GM21360 (cell line): ENCODE data around the gene MTAP.

ENCODE experiments used
- ATAC-seq: cut with Tn5 transposase; IDR thresholded peaks from one replicate; pipeline ENCODE4 v1.9.1; 2021; ENCODE audit warnings: mild to moderate bottlenecking, moderate library complexity; ENCODE audit not compliant: unreplicated experiment

MTAP gene

DNA sequence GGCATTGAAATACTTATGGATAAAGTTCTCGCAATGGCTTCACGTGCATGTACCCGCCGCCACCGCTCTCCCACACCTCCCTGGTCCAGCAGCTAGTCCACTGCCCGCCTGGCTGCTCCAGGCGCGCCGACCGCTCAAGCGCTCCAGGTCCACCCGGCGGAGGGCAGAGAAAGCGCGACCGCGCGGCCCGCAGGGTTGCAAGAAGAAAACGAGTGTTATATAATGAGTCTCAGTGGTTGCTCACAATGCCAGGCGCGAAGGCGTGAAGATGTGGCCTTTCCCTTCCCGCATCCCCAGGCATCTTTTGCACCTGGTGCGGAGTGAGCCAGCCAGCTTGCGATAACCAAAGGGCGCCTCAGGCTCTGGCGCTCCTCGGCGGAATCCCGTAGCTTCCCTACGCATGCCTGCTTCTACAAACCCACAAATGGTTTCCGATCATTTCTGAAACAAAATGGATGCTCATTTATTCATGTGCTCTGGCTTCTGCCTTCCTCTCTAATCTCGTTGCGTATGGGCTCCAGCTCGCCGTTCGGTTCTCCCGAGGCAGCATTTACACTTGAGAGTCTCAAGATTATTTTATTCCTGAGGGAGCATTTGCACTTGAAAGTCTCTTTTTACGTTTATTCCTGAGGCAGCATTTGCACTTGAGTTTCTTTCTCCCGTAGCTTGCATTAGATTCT, 166.0 kb downstream of the MTAP start:
- ATAC-seq = no peak

DNA sequence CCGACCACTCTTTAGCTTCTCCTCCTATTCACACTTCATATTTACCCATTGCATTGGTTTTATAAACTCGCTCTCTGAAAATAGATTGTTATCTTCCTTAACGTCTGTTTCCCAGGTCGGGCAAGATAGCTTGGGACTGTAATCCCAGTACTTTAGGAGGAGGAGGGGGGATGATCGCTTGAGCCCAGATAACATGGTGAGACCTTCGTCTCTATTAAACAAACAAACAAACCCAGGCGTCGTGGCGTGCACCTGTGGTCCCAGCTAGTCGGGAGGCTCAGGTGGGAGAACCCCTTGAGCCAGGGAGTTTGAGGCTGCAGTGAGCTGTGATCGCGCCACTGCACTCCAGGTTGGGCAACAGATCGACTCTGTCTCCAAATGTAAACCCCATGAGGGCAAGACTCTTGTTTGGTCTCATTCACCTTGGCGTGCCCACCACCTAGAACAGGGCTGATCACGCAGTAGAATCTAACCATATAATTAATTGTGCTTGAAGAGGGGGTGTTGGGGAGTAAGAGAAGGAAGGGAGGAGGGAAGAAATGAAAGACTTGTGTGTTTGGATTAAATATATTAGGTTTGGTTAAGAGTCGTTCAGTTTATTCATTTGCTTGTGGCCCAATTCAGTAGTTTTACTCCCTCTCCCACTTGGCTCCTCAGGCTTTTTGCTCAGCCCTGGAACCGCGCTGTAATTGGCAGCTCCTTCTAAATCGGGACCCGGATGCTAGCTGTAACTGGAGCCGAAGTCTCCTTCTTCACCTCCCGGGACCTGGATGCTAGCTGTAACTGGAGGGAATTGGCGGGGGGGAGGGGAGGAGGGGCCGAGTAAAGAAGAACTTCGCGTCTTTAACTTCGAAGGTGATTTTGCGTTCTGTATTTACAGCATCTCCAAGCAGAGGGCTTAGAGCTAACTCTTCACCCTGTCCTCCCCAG, 166.8 kb downstream of the MTAP start:
- ATAC-seq = no peak

DNA sequence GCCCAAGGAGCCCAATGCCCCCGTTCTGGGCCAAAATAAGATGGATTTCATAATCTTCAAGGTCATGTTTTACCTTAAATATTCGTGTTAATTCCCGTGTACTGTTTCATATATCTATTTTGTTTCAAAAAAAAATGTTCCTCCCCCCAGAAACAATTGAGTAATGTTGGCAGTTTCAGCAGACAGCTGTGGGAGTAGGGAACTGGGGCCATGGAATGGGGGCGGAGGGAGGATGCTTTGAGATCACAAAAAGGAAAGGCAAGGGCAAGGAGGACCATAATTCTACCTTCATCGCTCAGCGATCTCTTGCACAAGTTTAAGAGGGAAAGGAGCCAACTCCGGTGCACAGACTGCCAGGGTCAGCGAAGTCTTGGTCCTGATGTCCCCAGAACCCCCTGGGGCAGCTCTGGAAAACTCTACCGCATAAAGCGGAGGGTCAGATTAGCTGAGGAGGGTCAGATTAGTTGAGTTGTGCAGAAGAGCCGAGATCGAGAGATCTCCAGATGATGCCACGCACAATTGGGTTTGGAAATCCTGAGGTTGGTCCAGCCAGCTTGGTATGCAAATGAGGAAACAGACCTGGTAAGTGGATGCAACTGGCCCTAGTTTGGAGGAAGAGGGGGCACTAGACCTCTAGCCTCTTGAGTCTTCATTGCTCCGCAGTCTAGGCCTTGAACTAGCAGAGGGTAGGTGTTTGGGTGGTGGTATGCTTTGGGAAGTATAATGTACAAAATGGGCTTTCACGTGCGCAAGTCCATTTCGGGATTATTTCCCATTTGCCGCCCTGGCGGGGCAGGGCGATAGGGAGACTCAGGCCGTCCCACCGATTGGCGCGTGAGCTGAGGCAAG, 167.7 kb downstream of the MTAP start:
- ATAC-seq = no peak

DNA sequence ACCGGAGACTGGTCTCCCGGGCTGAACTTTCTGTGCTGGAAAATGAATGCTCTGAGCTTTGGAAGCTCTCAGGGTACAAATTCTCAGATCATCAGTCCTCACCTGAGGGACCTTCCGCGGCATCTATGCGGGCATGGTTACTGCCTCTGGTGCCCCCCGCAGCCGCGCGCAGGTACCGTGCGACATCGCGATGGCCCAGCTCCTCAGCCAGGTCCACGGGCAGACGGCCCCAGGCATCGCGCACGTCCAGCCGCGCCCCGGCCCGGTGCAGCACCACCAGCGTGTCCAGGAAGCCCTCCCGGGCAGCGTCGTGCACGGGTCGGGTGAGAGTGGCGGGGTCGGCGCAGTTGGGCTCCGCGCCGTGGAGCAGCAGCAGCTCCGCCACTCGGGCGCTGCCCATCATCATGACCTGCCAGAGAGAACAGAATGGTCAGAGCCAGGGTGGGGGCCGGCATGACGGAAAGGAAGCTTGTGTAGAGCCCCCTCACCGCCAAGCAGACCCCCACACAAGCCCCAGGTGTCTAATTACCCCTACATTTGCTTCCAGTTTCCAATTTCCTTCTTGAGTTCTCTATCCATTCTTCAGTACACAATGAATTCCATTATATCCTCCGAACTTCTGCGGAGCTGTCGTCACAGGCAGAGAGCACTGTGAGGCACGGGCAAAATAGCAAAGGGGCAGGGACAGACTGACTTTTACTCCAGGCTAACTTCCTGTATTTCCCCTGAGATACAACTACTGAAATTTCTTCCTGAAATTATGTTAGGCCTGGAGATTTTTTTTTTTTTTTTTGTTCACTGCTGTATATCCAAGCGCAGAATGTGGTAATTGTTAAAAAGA, 168.6 kb downstream of the MTAP start:
- no peak for ATAC-seq

DNA sequence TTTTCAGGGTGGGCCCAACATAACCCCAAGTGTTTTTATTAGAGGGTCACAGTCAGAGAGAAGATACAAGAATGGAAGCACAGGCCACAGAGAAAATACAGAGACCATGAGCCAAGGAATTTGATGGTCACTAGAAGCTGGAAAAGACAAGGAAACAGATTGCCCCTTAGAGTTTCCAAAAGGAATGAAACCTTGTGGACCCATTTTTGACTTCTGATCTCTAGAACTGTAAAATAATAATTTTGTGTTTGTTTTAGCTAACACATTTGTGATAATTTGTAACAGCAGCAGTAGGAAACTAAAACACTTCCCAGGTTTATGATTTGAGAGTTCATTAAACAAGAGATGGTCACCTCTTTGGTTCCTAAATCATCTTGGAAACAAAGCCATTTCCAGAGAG, 169.9 kb downstream of the MTAP start:
- no peak for ATAC-seq

DNA sequence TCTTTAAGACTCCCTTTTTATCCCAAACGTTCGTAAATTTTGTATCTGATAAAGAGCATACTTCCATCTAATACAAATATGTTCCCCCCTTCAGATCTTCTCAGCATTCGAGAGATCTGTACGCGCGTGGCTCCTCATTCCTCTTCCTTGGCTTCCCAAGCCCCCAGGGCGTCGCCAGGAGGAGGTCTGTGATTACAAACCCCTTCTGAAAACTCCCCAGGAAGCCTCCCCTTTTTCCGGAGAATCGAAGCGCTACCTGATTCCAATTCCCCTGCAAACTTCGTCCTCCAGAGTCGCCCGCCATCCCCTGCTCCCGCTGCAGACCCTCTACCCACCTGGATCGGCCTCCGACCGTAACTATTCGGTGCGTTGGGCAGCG, 171.9 kb downstream of the MTAP start:
- no peak for ATAC-seq

DNA sequence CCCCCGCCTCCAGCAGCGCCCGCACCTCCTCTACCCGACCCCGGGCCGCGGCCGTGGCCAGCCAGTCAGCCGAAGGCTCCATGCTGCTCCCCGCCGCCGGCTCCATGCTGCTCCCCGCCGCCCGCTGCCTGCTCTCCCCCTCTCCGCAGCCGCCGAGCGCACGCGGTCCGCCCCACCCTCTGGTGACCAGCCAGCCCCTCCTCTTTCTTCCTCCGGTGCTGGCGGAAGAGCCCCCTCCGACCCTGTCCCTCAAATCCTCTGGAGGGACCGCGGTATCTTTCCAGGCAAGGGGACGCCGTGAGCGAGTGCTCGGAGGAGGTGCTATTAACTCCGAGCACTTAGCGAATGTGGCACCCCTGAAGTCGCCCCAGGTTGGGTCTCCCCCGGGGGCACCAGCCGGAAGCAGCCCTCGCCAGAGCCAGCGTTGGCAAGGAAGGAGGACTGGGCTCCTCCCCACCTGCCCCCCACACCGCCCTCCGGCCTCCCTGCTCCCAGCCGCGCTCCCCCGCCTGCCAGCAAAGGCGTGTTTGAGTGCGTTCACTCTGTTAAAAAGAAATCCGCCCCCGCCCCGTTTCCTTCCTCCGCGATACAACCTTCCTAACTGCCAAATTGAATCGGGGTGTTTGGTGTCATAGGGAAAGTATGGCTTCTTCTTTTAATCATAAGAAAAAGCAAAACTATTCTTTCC, 172.4 kb downstream of the MTAP start:
- ATAC-seq = peak; percentile 59

DNA sequence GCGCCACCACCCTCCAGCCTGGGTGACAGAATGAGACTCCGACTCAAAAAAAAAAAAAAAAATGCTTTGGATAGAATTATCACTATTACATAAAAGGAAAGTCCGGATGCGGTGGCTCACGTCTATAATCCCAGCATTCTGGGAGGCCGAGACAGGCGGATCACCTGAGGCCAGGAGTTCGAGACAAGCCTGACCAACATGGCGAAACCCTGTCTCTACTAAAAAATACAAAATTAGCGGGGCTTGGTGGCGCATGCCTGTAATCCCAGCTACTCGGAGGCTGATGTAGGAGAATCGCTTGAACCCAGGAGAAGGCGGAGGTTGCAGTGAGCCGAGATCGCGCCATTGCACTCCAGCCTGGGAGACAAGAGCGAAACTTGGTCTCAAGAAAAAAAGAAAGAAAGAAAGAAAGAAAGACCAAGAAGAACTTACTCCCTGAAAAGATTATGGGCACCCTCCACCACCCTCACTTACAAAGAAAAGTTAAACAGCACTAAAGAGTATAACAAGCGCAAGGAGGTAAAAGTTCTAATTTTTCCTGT, 174.0 kb downstream of the MTAP start:
- no peak for ATAC-seq

DNA sequence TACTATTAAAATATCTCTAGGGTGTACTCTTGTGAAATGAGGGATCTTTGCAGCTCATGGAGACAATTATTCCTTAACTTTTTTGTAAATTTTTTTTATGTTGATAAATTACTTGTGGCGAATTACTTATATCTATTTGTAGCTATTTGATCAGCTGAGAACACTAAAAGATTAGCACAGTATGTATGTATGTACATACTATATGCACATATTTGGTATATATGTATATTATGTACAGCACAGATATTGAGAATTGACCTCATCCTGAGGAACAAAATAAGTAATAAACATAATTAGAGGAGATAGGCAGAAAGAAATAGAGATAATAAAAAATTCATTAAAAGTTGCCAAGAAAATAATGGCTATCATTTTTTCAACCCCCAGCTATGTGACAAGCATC, 180.0 kb downstream of the MTAP start:
- ATAC-seq = no peak

DNA sequence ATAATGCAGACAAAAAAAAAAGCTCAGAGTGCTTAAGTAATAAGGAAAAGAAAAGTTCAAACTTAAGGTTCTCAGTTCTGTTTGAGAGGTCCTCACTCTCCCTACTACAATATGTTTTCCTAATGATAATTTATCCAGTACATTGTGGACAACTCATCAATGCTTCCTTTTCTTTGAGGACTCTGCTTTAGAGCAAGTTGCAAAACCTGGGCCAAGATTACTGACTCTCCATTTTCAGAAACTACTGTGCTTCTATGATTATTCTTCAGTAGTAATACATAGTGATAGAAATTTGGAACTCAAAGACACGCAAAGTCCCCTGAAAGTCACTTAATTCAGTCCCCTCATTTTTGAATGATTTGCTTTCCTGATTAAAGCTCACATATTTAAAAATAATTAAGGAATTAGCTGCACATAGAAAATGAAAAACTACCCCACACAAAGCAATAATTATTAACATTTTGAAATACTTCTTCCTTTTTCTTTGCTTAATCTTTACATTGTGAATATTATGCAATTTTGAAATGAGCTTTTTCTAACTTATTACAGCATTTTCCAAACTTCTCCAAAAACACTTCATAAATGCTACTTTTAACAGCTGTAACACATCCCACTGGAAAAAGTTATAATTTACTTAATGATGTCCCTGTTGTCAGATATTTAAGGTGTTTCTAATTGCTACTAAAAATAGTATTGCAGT, 180.6 kb downstream of the MTAP start:
- ATAC-seq = no peak

DNA sequence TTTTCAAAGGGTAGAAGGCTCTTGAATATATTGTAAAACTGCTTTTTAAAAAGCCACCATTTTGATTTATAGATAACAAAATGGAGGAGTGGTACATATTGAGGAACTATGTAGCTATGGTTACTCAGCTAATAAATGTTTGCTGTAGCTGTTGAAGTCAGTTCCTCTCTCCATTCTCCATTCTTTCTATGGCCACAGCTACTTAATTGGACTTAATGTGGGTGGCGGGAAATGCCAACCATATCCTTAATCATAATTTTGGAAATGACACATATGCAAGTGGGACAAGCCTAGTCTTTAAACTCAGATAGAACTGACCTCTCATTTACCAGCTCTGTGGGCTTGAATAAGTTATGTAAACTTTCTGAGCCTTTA, 181.1 kb downstream of the MTAP start:
- no peak for ATAC-seq

DNA sequence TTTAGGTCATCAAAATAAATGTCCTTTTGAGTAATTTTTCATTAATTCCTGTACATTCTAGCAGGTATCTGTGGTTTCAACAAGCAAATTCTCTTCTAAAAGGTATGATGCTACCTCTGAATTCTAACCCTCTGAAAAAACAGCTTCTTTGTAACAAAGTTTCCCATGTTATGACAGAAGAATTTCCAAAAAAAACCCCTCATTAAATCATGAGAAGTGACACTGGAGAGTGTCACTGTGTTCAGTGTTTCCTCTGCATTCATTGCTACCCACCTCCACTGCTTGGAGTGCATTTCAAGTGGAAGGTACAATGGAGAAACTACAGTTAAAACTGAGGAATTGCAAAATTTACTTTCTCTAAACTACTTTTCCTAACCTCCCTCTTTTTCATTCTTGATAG, 181.7 kb downstream of the MTAP start:
- no peak for ATAC-seq

DNA sequence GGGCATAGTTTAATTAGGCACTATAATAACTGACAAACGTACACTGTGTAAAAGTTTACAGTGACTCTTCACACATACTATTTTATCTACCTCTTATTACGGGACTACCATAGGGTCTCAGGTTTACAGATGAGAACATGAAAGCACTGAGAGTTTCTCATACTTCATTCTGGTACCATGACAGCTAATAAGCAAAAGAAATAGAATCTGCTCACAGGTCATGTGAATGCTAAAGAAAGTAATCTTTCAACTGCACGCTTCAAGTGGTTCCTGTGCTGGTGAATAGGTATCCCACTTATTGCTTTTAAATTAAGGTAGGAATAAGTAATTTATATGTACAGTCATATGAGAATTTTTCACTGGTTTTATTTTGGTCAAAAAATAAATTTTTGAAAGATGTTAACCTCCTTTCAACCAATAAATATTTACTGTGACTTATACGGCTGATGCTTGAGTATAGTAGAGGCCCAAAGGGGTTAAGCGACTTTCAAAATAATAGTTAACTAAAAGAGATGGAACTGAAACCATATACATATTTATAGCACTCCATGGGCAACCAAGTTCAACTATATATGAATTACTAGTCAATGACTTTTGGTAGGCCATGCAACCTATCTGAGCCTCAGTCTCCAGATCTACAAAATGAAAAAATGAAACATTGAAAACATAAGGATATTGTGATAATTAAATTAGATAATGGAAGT, 183.7 kb downstream of the MTAP start:
- ATAC-seq = no peak
